Measurements from ENCODE around the gene SLC39A6.

- TF ChIP-seq CTCF (IDR thresholded peaks at IDR 0.05; ENCODE audit: extremely low read depth in 1 of 2, insufficient read depth in 1 of 2, low read depth in 1 of 2, low read length in 2 of 2) = no peak
- no peak for TF ChIP-seq MAX (IDR thresholded peaks at IDR 0.05; ENCODE audit: insufficient read depth, insufficient read length)
- no peak for TF ChIP-seq EZH2 (IDR thresholded peaks at IDR 0.05; ENCODE audit: borderline replicate concordance, low read depth, low read length, severe bottlenecking)
- TF ChIP-seq POLR2A (IDR thresholded peaks at IDR 0.05; ENCODE audit: low read depth, low read length) = no peak
- no peak for TF ChIP-seq MYC (IDR thresholded peaks at IDR 0.05; ENCODE audit: low read depth, low read length)
Measured at GRCh38 chr18:36127836-36128529, 1.2 kb downstream of the SLC39A6 start.
